ENCODE results near the gene ARHGEF1. TPM values are rescaled to one million over a fixed set of nuclear protein-coding genes. Genes with fewer than 3 reads are reported as not detected.

The ARHGEF1 gene
- total RNA-seq, 4 donors from 2014 or later, result 54.5 to 71.8 (median 59.7) TPM

- intact Hi-C loops (cut with DNase I), result no loop called here
- Histone ChIP-seq H3K27ac (replicated peaks in 1 of 4) (no peak overlapping the region), H3K36me3 (no peaks in the 10 kb centered on the region), H3K27me3 (peaks cover 1 to 98% (median 64%) of the 10 kb centered on the region in 4 donors), H3K4me1 (peaks cover 0 to 13% (median 10%) of the 10 kb centered on the region in 4 donors), H3K4me3 (no peak overlapping the region), H3K9me3 (no peaks in the 10 kb centered on the region)
- WGBS, result 90% methylated on average over 5 of the region's 5 CpGs
- TF ChIP-seq EP300 (IDR thresholded peaks at IDR 0.05), result no peak
- TF ChIP-seq POLR2AphosphoS5 (IDR thresholded peaks at IDR 0.05), result no peak
- no peak for TF ChIP-seq POLR2A (IDR thresholded peaks at IDR 0.05; ENCODE audit: low read depth)
- no peak for DNase-seq (ENCODE audit: extremely low spot score)
These were observed 35.8 kb downstream of the ARHGEF1 start for GRCh38 chr19:41918653-41919244.

- DNase-seq (ENCODE audit: extremely low spot score), result no peak
- TF ChIP-seq POLR2A (IDR thresholded peaks at IDR 0.05; ENCODE audit: low read depth) (no peak), POLR2AphosphoS5 (IDR thresholded peaks at IDR 0.05) (no peak), EP300 (IDR thresholded peaks at IDR 0.05) (no peak)
- TF ChIP-seq, protein P1, sequence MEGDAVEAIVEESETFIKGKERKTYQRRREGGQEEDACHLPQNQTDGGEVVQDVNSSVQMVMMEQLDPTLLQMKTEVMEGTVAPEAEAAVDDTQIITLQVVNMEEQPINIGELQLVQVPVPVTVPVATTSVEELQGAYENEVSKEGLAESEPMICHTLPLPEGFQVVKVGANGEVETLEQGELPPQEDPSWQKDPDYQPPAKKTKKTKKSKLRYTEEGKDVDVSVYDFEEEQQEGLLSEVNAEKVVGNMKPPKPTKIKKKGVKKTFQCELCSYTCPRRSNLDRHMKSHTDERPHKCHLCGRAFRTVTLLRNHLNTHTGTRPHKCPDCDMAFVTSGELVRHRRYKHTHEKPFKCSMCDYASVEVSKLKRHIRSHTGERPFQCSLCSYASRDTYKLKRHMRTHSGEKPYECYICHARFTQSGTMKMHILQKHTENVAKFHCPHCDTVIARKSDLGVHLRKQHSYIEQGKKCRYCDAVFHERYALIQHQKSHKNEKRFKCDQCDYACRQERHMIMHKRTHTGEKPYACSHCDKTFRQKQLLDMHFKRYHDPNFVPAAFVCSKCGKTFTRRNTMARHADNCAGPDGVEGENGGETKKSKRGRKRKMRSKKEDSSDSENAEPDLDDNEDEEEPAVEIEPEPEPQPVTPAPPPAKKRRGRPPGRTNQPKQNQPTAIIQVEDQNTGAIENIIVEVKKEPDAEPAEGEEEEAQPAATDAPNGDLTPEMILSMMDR (IDR thresholded peaks at IDR 0.05), result no peak
- peaks cover 0 to 100% (median 65%) of the 10 kb centered on the region in 4 donors for H3K27me3 ChIP-seq
- no peak overlapping the region for H3K27ac ChIP-seq (replicated peaks in 1 of 4)
- no peaks in the 10 kb centered on the region for H3K9me3 ChIP-seq
- WGBS, result 78% methylated on average over 24 of the region's 33 CpGs
- H3K4me3 ChIP-seq, result no peak overlapping the region
- no peaks in the 10 kb centered on the region for H3K36me3 ChIP-seq
- intact Hi-C loops (cut with DNase I), result no loop called here
- peaks cover 0 to 9% (median 7%) of the 10 kb centered on the region in 4 donors for H3K4me1 ChIP-seq
These were observed 37.1 kb downstream of the ARHGEF1 start for GRCh38 chr19:41919948-41920712.

DNA sequence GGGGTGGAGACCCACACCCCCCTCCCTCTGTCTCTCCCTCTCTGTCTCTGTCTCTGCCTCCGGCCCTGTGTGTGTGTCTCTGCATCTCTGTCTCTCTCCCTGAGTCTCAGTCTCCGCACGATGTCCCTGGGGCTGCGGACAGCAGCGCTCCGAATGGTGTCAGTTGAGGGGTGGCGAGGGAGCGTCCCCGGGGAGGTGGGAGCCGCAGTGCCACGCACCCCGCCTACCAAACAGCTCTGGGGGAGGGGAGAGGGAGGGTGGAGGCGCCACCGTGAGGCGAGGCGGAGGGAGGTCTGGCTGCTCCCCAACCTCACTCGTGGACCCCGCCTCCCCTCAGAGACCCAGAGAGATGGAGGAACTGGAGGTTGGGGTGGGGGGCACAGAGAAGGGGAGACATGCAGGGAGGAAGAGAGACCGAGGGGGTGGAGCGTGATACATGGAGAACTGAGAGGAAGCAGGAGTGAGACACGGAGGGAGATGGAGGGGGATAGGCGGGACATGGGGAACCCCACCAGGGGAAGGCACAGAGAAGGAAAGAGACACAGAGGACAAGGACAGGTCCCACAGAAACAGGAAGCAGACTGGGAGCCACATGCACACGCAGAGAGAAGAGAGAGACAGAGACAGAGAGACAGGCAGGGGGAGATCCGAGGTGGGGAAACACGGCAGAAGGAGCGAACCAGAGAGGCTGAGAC is 38.0 kb downstream of the ARHGEF1 start:
- H3K27me3 ChIP-seq, result peaks cover 0 to 100% (median 61%) of the 10 kb centered on the region in 4 donors
- no peaks in the 10 kb centered on the region for H3K9me3 ChIP-seq
- TF ChIP-seq, protein P1 (IDR thresholded peaks at IDR 0.05), result no peak
- TF ChIP-seq POLR2AphosphoS5 (IDR thresholded peaks at IDR 0.05), result no peak
- no peak for TF ChIP-seq EP300 (IDR thresholded peaks at IDR 0.05)
- no peak for TF ChIP-seq POLR2A (IDR thresholded peaks at IDR 0.05; ENCODE audit: low read depth)
- DNase-seq (ENCODE audit: extremely low spot score), result no peak
- no peaks in the 10 kb centered on the region for H3K36me3 ChIP-seq
- intact Hi-C loops (cut with DNase I), result no loop called here
- no peak overlapping the region for H3K27ac ChIP-seq (replicated peaks in 1 of 4)
- peaks cover 0 to 3% (median under 1%) of the 10 kb centered on the region in 4 donors for H3K4me1 ChIP-seq
- 13% methylated on average over 15 of the region's 26 CpGs for WGBS
- H3K4me3 ChIP-seq, result no peak overlapping the region

GRCh38 chr19:41921577-41922576 is 38.9 kb downstream of the ARHGEF1 start:
- 21% methylated on average over 22 of the region's 22 CpGs for WGBS
- no peak for TF ChIP-seq POLR2AphosphoS5 (IDR thresholded peaks at IDR 0.05)
- TF ChIP-seq POLR2A (IDR thresholded peaks at IDR 0.05; ENCODE audit: low read depth), result no peak
- TF ChIP-seq EP300 (IDR thresholded peaks at IDR 0.05), result no peak
- TF ChIP-seq, protein P1 (IDR thresholded peaks at IDR 0.05), result no peak
- peaks cover 0 to 3% (median 0%) of the 10 kb centered on the region in 4 donors for H3K4me1 ChIP-seq
- DNase-seq (ENCODE audit: extremely low spot score), result no peak
- peaks cover 0 to 100% (median 63%) of the 10 kb centered on the region in 4 donors for H3K27me3 ChIP-seq
- intact Hi-C loops (cut with DNase I), result no loop called here
- no peaks in the 10 kb centered on the region for H3K9me3 ChIP-seq
- no peak overlapping the region for H3K4me3 ChIP-seq
- H3K27ac ChIP-seq (replicated peaks in 1 of 4), result no peak overlapping the region
- H3K36me3 ChIP-seq, result no peaks in the 10 kb centered on the region
